ENCODE results near the gene BNC2. TPM values are rescaled to one million over a fixed set of nuclear protein-coding genes. Genes with fewer than 3 reads are reported as not detected.
A peak's percentile ranks its signal among the peaks of the same experiment; 100 is the strongest.

The BNC2 gene
- total RNA-seq, 1 donor from 2014 or later: 5.4 TPM

- H3K9me3 Mint-ChIP-seq: no peaks in the 10 kb centered on the region
- no peak overlapping the region for H3K27ac Mint-ChIP-seq (ENCODE audit: unreplicated experiment)
- H3K27me3 Mint-ChIP-seq (ENCODE audit: low read depth): no peaks in the 10 kb centered on the region
- DNase-seq (ENCODE audit: low read depth, low spot score): no peak
- no peaks in the 10 kb centered on the region for H3K4me1 Mint-ChIP-seq
- H3K4me3 Mint-ChIP-seq: no peak overlapping the region
- H3K36me3 Mint-ChIP-seq (ENCODE audit: low read depth): no peaks in the 10 kb centered on the region
- no peak for TF ChIP-seq CTCF (conservative IDR thresholded peaks at IDR 0.05)
These were observed 127.1 kb downstream of the BNC2 start for GRCh38 chr9:16743375-16743774.

- Mint-ChIP-seq H3K36me3 (ENCODE audit: low read depth) (no peaks in the 10 kb centered on the region), H3K27me3 (ENCODE audit: low read depth) (peaks cover 4% of the 10 kb centered on the region), H3K27ac (ENCODE audit: unreplicated experiment) (no peak overlapping the region), H3K9me3 (no peaks in the 10 kb centered on the region), H3K4me1 (peaks cover 39% of the 10 kb centered on the region), H3K4me3 (no peak overlapping the region)
- TF ChIP-seq CTCF (conservative IDR thresholded peaks at IDR 0.05): no peak
- DNase-seq (ENCODE audit: low read depth, low spot score): no peak
These were observed 135.5 kb downstream of the BNC2 start for GRCh38 chr9:16735001-16735400.

- no peak for TF ChIP-seq CTCF (conservative IDR thresholded peaks at IDR 0.05)
- Mint-ChIP-seq H3K4me1 (peaks cover 60% of the 10 kb centered on the region), H3K4me3 (peak overlapping the region; percentile 21), H3K36me3 (ENCODE audit: low read depth) (no peaks in the 10 kb centered on the region), H3K27ac (ENCODE audit: unreplicated experiment) (peak overlapping the region; percentile 39), H3K27me3 (ENCODE audit: low read depth) (peaks cover 23% of the 10 kb centered on the region), H3K9me3 (no peaks in the 10 kb centered on the region)
- no peak for DNase-seq (ENCODE audit: low read depth, low spot score)
These were observed 137.9 kb downstream of the BNC2 start for GRCh38 chr9:16732546-16732945.

- Mint-ChIP-seq H3K9me3 (no peaks in the 10 kb centered on the region), H3K4me3 (peak overlapping the region; percentile 79), H3K27ac (ENCODE audit: unreplicated experiment) (peak overlapping the region; percentile 16), H3K27me3 (ENCODE audit: low read depth) (peaks cover 42% of the 10 kb centered on the region), H3K4me1 (peaks cover 78% of the 10 kb centered on the region), H3K36me3 (ENCODE audit: low read depth) (no peaks in the 10 kb centered on the region)
- no peak for TF ChIP-seq CTCF (conservative IDR thresholded peaks at IDR 0.05)
- no peak for DNase-seq (ENCODE audit: low read depth, low spot score)
These were observed 140.3 kb downstream of the BNC2 start for GRCh38 chr9:16730162-16730561.

- peaks cover 42% of the 10 kb centered on the region for H3K27me3 Mint-ChIP-seq (ENCODE audit: low read depth)
- H3K4me3 Mint-ChIP-seq: peak overlapping the region; percentile 79
These were observed 140.8 kb downstream of the BNC2 start for GRCh38 chr9:16729651-16730050.

More at GRCh38 chr9:16729651-16730050, 140.8 kb downstream of the BNC2 start:
- no peaks in the 10 kb centered on the region for H3K36me3 Mint-ChIP-seq (ENCODE audit: low read depth)
- H3K27ac Mint-ChIP-seq (ENCODE audit: unreplicated experiment): peak overlapping the region; percentile 16
- no peak for DNase-seq (ENCODE audit: low read depth, low spot score)
- H3K9me3 Mint-ChIP-seq: no peaks in the 10 kb centered on the region
- TF ChIP-seq CTCF (conservative IDR thresholded peaks at IDR 0.05): no peak
- peaks cover 74% of the 10 kb centered on the region for H3K4me1 Mint-ChIP-seq
